NCI-H82 (cell line): Measurements from ENCODE around the gene NTRK2.

Source experiments
- DNase-seq: peaks from one replicate; lab custom pipeline; 2025; lab: John Stamatoyannopoulos, UW

Gene NTRK2

GRCh38 chr9:84781458-84781857 is 111.9 kb downstream of the NTRK2 start:
- DNase-seq = peak; percentile 36

DNA sequence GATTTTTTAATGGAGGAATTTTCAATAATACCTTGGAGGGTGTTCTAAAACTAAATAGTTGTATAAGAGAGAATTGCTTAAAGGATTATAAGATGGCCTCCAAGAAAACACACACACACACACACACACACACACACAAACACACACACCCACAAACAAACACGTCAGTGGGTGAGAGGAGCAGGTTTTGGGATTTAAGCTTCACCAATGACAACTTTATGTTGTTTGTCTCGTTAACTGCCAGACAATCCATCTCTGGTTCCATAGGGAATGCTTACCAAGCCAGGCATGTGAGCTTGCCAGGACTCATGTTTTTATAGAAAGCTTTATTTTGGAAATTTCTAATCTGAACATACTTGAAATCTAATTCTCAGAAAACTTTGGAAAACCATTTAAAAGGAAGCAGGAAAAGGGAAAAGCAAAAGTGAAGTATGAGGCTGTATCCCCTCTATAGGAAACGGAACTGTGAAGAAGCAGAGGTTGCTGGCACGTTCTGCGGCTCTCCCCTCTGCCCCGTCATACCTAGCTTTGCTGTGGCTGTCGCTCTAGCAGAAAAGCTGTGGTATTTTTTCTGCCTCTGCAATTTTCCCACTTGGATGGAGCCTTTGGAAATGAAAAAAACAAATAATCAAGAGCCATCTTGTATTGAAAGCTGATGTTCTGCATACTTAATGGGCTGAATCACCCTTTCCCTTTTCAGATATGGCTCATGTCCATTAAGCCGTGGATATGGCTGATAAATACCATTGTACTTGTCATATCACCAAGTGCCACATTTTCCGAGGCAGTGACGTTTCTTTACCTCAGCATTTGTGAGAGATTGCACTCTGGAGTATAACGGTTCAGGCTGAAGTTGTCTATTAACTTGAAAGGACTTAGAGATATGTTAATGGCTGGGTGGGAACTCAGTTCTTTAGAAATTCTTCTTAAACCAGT is 112.7 kb downstream of the NTRK2 start:
- DNase-seq = no peak

DNA sequence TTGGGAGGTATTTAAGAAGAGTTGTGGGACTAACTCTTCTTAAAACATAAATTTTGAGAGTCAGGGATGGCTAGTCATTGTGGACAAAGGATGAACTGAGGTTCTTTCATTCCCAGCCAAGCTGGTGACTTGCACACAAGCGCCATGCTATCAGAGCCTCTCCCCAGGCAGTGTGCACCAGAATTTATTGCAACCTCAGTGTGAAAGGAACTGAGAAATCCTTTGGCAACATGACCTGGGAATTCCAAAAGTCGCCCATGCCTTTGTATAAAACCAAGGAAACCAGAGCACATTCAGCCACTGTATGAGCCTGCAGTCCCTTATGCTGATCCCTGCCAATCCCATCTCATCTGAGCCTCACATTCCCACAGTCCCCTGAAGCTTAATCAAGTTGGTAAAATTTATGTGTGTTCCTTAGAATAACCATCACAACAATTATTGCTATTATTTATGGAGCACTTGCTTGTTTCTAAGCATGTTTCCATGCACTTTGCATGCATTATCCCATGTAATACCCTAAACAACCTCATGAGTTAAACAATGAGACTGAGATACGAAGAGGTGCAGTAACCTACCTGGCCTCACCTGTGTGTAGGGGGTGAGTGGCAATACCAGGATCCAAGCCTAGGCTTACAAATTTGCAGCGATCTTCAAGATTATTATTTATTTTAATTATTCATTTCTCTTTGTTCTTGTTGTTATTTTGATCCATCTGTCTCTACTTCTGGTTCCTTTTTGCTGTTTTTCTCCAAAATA is 116.4 kb downstream of the NTRK2 start:
- DNase-seq = no peak

DNA sequence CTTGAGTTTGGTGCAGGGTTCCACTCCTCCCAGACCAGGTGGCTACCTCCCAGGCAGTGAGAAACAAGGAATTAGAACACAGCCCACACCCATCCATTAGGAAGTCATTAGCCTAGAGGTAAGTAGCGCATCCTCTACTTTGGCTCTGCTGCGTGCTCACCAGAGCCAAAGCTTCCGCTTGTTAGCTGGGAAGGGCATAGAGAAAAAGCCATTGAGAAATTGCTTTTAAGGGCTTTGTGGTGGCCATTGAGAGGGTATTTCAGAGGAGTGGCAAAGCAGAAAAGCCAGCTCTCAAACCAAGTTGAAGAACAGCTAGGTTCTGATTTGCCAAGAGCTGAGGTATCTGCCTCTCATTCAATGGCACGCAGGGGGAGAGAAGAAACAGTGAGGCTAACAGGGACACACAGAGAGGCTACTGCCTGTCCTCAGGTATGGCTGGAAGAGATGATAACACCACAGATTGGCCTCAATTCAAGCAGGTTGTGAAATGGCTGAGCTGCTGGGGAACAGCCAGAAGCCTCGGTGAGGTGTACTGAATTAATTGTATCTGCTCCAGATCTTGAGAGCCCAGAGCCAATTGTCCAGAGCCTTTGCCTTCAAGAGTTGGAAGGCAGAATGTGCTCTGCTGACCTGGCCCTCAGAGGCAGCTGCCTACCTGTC is 119.4 kb downstream of the NTRK2 start:
- DNase-seq = no peak

DNA sequence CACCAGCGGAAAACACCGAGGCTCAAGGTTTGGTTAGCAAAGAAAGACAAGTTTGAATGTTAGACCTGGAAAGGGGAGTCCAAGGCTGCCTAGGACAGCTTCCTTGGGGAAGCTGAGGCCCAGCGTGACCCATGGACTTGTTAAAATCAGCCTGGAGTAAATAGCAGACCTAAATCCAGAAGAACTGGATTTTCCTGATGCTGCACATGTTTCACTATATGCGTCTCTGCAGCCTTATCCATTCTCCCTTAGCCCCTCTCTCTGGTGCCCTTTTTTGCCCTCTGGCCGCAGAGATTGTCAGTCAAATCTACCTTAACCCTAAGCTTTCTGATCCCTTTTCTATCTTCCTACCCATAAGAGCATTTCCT is 119.9 kb downstream of the NTRK2 start:
- no peak for DNase-seq

DNA sequence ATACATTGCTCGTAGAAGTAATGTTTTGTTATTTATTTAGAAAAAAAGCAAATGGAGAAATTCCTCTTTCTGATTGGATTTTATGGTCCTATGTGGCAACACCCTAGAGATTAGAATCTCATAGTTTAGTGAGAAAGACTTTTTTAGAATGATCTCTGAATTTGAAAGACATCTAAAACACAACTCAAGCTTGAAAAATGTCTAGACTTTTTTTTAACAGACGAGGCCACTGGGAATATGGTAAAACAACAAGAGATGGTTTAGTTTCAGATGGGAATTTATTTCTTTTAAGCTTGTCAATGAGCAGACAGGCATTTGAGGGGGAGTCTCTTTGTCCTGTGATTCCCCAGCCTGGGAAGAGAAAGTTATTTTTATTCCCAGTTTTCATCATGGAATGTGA is 122.1 kb downstream of the NTRK2 start:
- no peak for DNase-seq

DNA sequence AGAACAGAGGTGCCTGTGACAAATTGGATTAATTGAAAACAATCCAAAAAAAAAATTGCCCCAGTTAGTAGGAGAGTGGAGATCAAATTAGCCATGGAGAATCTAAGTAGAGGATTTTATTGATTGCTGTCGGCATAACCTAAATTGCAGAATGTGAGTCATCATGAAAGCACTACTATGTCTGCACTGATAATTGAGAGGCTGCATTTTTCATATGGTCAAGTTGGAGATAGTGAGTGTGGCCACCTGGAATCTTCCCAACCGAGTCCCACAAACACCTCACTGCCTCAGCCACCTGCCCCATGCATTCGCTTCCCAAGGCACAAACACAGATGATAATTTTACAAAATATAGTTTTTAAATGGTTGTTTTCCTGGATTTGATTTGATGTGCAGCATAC is 123.7 kb downstream of the NTRK2 start:
- DNase-seq = no peak

- DNase-seq = no peak
Observed at GRCh38 chr9:84794981-84795637, 125.6 kb downstream of the NTRK2 start.

DNA sequence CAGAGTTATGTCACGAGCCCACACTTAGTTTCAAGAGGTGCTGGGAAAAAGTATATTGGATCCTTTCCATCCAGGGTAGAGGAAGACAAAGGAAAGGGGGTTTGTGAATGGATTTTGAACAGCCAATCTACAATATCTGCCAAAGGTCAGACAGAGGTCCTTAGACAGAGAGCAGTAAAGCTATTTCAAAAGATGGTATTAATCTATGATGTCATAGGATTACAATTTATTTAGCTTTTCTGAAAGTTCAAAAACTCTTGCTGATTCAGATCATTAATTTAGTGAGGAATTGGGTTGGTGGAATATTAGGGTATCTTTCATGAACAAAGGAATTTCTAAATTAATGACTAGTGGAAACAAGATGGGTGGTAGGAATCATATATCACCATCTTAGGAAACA is 126.9 kb downstream of the NTRK2 start:
- DNase-seq = no peak

DNA sequence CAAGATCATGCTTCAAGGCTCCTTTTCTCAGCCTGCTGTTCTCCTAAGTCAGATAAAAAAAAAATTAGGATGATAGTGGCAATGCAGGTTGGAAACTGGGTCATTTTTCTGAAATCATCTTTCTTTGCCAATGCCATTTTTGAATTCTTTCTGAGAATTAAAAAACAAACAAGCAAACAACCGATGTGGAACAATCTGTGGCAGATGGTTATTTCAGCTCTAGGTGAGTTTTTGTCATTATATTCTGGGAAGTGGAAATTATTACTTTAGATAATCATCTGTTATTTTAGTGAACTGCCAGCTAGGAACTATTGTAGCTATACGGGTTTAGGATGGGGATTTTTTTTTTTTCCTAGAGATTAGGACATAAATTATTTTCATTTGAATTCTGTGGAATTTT is 129.7 kb downstream of the NTRK2 start:
- DNase-seq = no peak

DNA sequence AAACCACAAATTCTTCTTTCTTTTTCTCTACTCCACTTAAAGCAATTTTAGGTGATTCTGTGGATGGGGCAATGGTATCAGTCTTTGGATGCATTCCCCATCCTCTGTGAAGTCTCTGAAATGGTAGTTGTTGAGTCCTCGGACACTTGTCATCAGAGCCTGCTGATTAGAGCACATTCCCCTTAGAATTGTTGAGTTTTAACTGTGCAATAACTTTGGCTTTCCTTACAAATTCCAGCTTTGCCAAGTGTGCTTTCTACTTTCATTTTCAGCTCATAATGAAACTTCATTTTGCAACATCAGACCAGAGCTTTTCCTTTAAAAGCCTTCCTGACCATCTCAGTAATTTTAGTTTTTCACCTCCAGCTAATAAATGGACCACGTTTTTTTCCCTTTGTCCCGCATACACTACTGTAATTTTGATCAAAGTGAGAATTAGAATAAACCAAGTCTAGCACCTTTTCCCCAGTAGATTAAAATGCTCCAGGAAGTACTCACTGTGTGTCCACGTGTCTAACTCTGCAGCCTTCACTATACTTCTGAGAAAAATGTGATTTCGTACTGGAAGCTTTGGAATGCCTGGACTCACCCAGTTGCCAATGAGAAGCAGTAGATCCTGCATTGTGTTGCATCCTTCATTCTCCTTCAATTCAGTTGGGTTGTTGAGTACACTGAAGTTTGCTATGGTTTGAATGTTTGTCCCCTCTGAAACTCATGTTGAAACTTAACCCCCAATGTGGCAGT is 135.6 kb downstream of the NTRK2 start:
- no peak for DNase-seq

DNA sequence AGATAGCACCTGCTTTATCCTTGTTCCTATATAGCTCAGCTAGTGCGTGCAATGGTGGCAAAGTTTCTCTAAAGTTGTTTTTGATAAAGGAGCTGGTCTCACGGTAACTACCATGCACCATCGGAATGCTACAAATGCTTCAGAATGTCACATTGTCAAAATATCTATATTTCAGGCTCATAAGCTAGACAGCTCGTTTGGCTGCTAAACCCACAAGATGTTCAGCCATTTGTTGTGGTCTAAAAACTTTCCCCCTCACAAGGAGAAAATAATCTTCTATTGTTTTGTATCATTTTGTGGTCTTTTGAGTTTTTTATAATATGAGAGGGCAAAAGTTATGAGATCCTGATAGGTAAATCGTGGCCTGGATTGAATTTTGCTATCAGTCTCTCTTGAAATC is 137.9 kb downstream of the NTRK2 start:
- DNase-seq = no peak

- peak; percentile 38 for DNase-seq
Observed at GRCh38 chr9:84807870-84808390, 138.4 kb downstream of the NTRK2 start.

- DNase-seq = no peak
Observed at GRCh38 chr9:84808416-84808815, 138.9 kb downstream of the NTRK2 start.

GRCh38 chr9:84811072-84811750 is 141.7 kb downstream of the NTRK2 start:
- DNase-seq = no peak

- DNase-seq = no peak
Observed at GRCh38 chr9:84811751-84812074, 142.2 kb downstream of the NTRK2 start.

DNA sequence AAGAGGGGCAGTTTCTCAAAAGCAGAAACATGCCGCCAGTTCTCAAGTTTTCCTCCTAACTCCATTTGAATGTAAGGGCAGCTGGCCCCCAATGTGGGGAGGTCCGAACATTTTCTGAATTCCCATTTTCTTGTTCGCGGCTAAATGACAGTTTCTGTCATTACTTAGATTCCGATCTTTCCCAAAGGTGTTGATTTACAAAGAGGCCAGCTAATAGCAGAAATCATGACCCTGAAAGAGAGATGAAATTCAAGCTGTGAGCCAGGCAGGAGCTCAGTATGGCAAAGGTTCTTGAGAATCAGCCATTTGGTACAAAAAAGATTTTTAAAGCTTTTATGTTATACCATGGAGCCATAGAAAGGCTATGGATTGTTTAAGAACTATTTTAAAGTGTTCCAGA is 142.8 kb downstream of the NTRK2 start:
- no peak for DNase-seq

GRCh38 chr9:84812847-84813246 is 143.3 kb downstream of the NTRK2 start:
- DNase-seq = no peak

- no peak for DNase-seq
Observed at GRCh38 chr9:84815554-84815953, 146.0 kb downstream of the NTRK2 start.

- DNase-seq = no peak
Observed at GRCh38 chr9:84817038-84817437, 147.5 kb downstream of the NTRK2 start.

DNA sequence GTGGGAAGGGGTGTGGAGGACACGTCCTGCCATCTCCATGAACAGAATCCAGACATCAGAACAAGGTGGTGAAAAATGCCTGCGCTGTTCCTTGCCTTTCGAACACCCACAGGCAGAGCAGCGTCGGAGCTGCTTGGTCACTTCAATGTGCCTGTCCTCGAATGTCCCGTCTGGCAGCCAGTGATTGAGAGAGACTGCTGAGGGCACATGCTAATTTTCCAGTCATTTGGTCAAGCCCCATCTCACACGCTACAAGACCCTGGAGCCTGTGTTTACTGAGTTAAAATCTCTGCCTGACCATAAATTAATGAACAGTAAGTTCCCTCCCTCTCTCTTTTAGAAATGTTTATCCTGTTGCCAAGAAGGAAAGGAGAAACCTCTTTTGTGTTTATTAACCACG is 149.3 kb downstream of the NTRK2 start:
- DNase-seq = no peak
